Natural killer cell treated with Interleukin-12 subunit alpha and Interleukin-12 subunit beta and Interleukin-15 and Interleukin-18, amount 100 ng/mL, for 72 hours (primary cell): ENCODE results near the gene SLC38A3. TPM values are rescaled to one million over a fixed set of nuclear protein-coding genes. Genes with fewer than 3 reads are reported as not detected.
A peak's percentile ranks its signal among the peaks of the same experiment; 100 is the strongest.
"Not testable (repeated sequence)": the region's sequence is repeated elsewhere in the genome, so short reads cannot be mapped to it uniquely, and the experiment has no call there.

ENCODE experiments used
- ATAC-seq, 2 donors: fragments of 150-1000 bp; cut with Tn5 transposase in 1 of 2; sonication (Bioruptor Pico), chemical (Tn5 transposase) in 1 of 2; 2 replicates each; pipeline ENCODE4 v1.10.0; 2021
- DNase-seq: peaks from one replicate; pipeline ENCODE4 v3.0.0; 2022; ENCODE audit warnings: low spot score
- H3K27ac Mint-ChIP-seq, 2 donors: 1 replicate in 1 of 2; 2 replicates in 1 of 2; pipeline ENCODE4 v1.8.0; 2022; ENCODE audit warnings: mixed read lengths in 2 of 2, mild to moderate bottlenecking in 1 of 2, moderate library complexity in 1 of 2
- H3K27me3 Mint-ChIP-seq, 2 donors: 1 replicate in 1 of 2; 2 replicates in 1 of 2; pipeline ENCODE4 v1.8.0; 2022; ENCODE audit warnings: mixed read lengths in 2 of 2
- H3K36me3 Mint-ChIP-seq: one replicate; pipeline ENCODE4 v1.8.0; 2022; ENCODE audit warnings: mixed read lengths
- H3K4me1 Mint-ChIP-seq, 2 donors: 1 replicate in 1 of 2; 2 replicates in 1 of 2; pipeline ENCODE4 v1.8.0; 2022; ENCODE audit warnings: low read depth in 2 of 2, mixed read lengths in 2 of 2, mild to moderate bottlenecking in 1 of 2
- H3K4me3 Mint-ChIP-seq: one replicate; pipeline ENCODE4 v1.8.0; 2022; ENCODE audit warnings: mixed read lengths
- H3K9me3 Mint-ChIP-seq: 2 replicates; pipeline ENCODE4 v1.8.0; 2022; ENCODE audit warnings: mixed read lengths
- total RNA-seq, 2 donors: library from RNA; stranded (reverse); gene quantifications; one replicate each; pipeline ENCODE4 v1.2.3, GENCODE V29; 2022

SLC38A3 gene
- total RNA-seq, 2 donors from 2014 or later: not detected

DNA sequence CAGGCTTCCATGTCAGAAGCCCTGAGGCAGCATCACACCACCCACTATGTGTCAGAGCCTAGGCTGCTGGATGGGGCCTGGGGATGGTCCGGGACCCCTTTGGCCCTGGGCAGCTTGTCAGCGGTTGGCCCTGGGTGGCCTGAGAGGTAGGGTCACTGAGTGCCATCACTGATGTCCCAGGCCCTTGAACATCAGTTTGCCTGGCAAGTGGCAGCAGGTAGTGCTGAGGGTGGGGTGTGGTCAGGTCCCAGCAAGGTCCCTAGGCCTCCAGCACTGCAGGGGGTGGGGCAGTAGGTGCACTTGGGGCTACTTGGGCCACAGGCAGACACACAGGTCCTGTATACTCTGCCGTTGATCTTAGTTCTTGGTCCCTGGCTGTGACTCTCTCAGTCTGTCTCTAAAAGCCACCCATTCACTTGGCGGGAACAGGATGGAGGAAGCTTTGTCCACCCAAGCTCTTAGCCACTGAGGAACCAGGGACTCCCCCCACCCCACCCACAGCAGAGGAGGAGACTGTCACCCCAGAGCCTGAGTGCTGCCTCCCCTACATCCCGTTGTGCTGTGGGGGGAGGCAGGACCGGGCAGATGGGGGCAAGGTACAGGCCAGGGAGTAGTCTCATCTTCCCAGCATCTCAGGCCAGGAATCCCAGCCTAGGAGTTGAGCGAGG lies 36.8 kb downstream of the SLC38A3 start:
- no peaks in the 10 kb centered on the region for H3K36me3 Mint-ChIP-seq
- H3K9me3 Mint-ChIP-seq: no peaks in the 10 kb centered on the region
- H3K4me3 Mint-ChIP-seq: peak overlapping the region; percentile 96
- peak overlapping the region; percentile 97 to 99 for H3K27ac Mint-ChIP-seq
- ATAC-seq (no peak), DNase-seq (no peak)
- no peaks in the 10 kb centered on the region for H3K27me3 Mint-ChIP-seq
- H3K4me1 Mint-ChIP-seq: peaks cover 68 to 69% of the 10 kb centered on the region in 2 donors

DNA sequence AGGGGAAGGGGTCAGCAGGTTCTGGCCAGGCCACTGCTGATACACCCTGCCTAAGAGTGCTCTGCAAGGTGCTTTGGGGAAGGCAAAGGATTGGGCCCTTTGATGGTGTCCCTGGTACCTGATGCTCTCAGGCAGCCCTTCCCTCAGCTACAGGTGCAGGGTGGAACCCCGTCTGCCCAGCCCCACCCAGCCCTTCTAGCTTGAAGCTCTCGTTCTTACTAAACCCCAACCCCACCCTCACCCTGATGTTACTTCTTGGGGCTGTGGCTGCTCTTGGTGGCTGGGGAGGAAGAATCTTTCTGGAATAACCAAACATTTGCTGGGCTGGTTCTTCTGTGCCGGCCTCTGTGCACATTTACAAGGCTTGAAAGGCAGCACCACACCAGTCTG lies 37.3 kb downstream of the SLC38A3 start:
- DNase-seq (no peak), ATAC-seq (no peak)
- Mint-ChIP-seq H3K27ac (peak overlapping the region; percentile 97 to 99), H3K9me3 (no peaks in the 10 kb centered on the region), H3K4me1 (peaks cover 69 to 73% of the 10 kb centered on the region in 2 donors), H3K4me3 (peak overlapping the region; percentile 96), H3K36me3 (no peaks in the 10 kb centered on the region), H3K27me3 (no peaks in the 10 kb centered on the region)

GRCh38 chr3:50242851-50243542 lies 37.9 kb downstream of the SLC38A3 start:
- Mint-ChIP-seq H3K27ac (peak overlapping the region; percentile 97 to 99), H3K4me3 (peak overlapping the region; percentile 96), H3K9me3 (no peaks in the 10 kb centered on the region), H3K27me3 (no peaks in the 10 kb centered on the region), H3K4me1 (peaks cover 66 to 76% of the 10 kb centered on the region in 2 donors), H3K36me3 (no peaks in the 10 kb centered on the region)
- ATAC-seq (peak; percentile 17 to 60), DNase-seq (peak; percentile 84)

DNA sequence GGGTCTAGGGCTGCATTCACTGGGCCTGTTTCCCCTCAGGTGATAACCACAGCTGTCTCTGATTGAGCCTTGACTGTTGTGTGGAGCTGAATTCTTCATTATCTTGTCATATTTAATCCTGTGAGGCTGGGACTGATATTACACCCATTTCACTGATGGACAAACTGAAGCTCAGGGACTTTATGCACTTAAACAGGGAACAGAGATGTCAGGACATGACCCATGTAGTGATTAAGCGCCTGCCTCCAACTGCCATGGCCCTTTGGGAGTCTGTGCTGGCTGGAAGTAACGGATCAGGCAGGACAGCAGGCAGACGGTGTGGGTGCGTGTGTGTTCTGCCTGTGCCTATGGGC lies 38.4 kb downstream of the SLC38A3 start:
- peak overlapping the region; percentile 96 for H3K4me3 Mint-ChIP-seq
- no peak for DNase-seq
- ATAC-seq: no peak

GRCh38 chr3:50244813-50245212 lies 39.7 kb downstream of the SLC38A3 start:
- H3K9me3 Mint-ChIP-seq, H3K27me3 Mint-ChIP-seq, DNase-seq, H3K36me3 Mint-ChIP-seq, ATAC-seq: not testable (repeated sequence)
- Mint-ChIP-seq H3K4me1 (peaks cover 59 to 73% of the 10 kb centered on the region in 2 donors), H3K4me3 (peak overlapping the region; percentile 66), H3K27ac (peak overlapping the region; percentile 97 to 99)

More for the DNA sequence above, 38.4 kb downstream of the SLC38A3 start:
- Mint-ChIP-seq H3K27me3 (no peaks in the 10 kb centered on the region), H3K27ac (peak overlapping the region; percentile 97 to 99), H3K36me3 (no peaks in the 10 kb centered on the region), H3K4me1 (peaks cover 68 to 79% of the 10 kb centered on the region in 2 donors), H3K9me3 (no peaks in the 10 kb centered on the region)

GRCh38 chr3:50245251-50245745 lies 40.2 kb downstream of the SLC38A3 start:
- Mint-ChIP-seq H3K36me3 (no peaks in the 10 kb centered on the region), H3K4me3 (peak overlapping the region; percentile 66), H3K27me3 (no peaks in the 10 kb centered on the region), H3K9me3 (no peaks in the 10 kb centered on the region), H3K4me1 (peaks cover 57 to 72% of the 10 kb centered on the region in 2 donors), H3K27ac (peak overlapping the region; percentile 97 to 99)
- DNase-seq: no peak
- no peak for ATAC-seq

DNA sequence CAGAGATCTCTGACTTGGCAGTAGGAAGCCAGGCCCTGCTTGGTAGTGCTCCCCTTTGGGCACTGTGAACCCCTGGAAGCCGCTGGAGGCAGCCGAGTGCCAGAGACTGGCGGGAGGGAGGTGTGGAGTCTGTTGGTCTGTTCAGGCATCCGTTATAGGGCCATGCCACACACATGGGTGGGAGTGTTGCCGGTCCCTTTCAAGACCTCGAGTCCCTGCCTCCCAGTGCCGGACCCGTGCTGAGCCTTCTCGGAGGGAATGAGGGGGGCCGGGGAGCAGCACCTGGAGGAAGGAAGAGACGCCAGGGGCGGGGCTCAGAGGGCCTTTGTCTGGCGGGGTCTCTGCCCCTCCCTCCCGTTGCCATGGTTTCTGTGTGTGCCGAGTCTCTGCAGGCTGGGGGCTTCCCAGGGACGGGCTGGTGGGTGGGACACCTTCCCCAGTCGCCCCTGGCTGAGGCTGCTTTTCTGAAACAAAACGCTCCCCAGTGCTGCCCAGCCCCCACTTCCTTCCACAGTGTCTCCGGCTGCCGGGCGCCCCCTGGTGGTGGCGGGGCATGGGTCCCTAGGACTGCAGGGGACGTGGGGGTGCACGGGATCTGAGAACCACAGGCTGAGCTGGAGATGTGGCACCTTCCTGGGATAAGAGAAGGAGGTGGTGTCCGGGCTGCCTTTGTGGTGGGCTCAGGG lies 40.9 kb downstream of the SLC38A3 start:
- Mint-ChIP-seq H3K4me1 (peaks cover 61 to 73% of the 10 kb centered on the region in 2 donors), H3K4me3 (peak overlapping the region; percentile 66), H3K9me3 (no peaks in the 10 kb centered on the region), H3K27me3 (no peaks in the 10 kb centered on the region), H3K36me3 (no peaks in the 10 kb centered on the region), H3K27ac (peak overlapping the region; percentile 97 to 99)
- DNase-seq (peak; percentile 92), ATAC-seq (peak; percentile 88)

DNA sequence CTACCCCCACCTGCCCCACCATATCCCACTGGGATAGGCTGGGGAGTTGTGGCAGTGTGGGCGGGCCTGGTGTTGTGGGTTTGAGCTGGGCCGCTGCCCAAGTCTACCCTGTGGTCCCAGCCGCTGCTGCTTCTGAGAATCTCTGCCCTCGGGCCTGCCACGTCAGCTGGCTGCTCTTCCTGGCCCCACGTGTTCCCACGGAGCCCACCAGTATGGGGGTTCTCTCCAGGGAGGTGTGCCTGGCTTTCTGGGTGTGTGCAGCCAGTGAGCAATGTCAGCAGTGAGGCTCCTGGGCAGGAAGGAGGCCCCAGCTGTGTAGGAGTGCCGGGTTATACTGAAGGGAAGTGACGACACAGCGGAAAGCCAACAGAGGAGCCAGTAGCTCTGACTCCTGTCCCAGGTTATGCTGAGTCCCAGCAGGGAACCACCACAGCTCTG lies 41.5 kb downstream of the SLC38A3 start:
- H3K27me3 Mint-ChIP-seq: no peaks in the 10 kb centered on the region
- peak overlapping the region; percentile 66 for H3K4me3 Mint-ChIP-seq
- ATAC-seq: peak; percentile 89 to 90
- no peaks in the 10 kb centered on the region for H3K36me3 Mint-ChIP-seq
- no peaks in the 10 kb centered on the region for H3K9me3 Mint-ChIP-seq
- H3K4me1 Mint-ChIP-seq: peaks cover 61 to 73% of the 10 kb centered on the region in 2 donors
- peak; percentile 87 for DNase-seq
- H3K27ac Mint-ChIP-seq: peak overlapping the region; percentile 97 to 99

DNA sequence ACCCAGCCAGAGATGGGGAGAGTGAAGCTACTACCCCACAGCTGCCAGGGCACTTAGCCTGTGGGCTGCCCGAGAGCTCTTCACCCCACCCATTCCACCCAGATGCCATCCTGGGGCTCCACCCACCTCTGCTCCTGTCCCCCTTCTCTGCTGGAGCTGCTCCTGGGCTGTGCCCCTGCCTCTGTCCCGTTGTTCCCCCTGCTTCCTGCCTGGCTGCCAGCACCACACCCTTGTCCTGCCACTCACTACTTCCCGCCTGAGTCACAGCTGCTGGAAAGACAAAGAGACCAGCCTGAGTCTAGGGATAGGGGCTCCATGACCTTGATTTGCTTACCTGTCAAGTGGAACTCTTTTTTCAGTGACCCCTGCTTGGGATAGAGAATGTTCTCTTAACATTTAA lies 43.3 kb downstream of the SLC38A3 start:
- DNase-seq: no peak
- H3K27me3 Mint-ChIP-seq: no peaks in the 10 kb centered on the region
- no peak for ATAC-seq
- H3K27ac Mint-ChIP-seq: peak overlapping the region; percentile 63 to 81
- H3K4me3 Mint-ChIP-seq: peak overlapping the region; percentile 62
- H3K36me3 Mint-ChIP-seq: no peaks in the 10 kb centered on the region
- peaks cover 53 to 59% of the 10 kb centered on the region in 2 donors for H3K4me1 Mint-ChIP-seq
- H3K9me3 Mint-ChIP-seq: no peaks in the 10 kb centered on the region

GRCh38 chr3:50249457-50249856 lies 44.4 kb downstream of the SLC38A3 start:
- DNase-seq: no peak
- no peak for ATAC-seq
- Mint-ChIP-seq H3K27ac (peak overlapping the region in 1 of 2 donors; percentile 81), H3K36me3 (no peaks in the 10 kb centered on the region), H3K4me3 (no peak overlapping the region), H3K9me3 (no peaks in the 10 kb centered on the region), H3K27me3 (no peaks in the 10 kb centered on the region), H3K4me1 (peaks cover 50 to 54% of the 10 kb centered on the region in 2 donors)

DNA sequence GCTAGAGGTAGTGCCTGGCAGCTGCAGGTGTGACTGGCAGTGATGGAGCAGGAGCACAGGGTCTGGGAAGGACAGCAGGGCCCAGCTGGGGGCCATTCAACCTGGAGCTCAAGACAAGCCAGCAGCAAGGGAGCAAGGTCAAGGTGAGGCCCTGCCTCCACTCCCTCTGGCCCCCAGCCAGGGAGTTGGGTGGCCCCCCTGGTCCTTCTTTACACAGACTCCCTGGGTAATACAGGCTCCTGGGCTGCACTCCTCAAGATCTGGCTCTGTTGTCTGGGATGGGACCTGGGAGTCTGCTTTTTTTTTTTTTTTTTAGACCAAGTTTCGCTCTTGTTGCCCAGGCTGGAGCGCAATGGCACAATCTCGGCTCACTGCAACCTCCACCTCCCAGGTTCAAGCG lies 45.4 kb downstream of the SLC38A3 start:
- Mint-ChIP-seq H3K4me1 (peaks cover 45% of the 10 kb centered on the region in 2 donors), H3K27me3 (no peaks in the 10 kb centered on the region)

GRCh38 chr3:50251220-50251619 lies 46.1 kb downstream of the SLC38A3 start:
- DNase-seq (no peak), ATAC-seq (no peak)
- peak overlapping the region in 1 of 2 donors; percentile 74 for H3K27ac Mint-ChIP-seq
- H3K4me1 Mint-ChIP-seq: peaks cover 37 to 43% of the 10 kb centered on the region in 2 donors
- H3K36me3 Mint-ChIP-seq: no peaks in the 10 kb centered on the region
- H3K4me3 Mint-ChIP-seq: no peak overlapping the region
- no peaks in the 10 kb centered on the region for H3K9me3 Mint-ChIP-seq
- no peaks in the 10 kb centered on the region for H3K27me3 Mint-ChIP-seq

More for the DNA sequence above, 45.4 kb downstream of the SLC38A3 start:
- Mint-ChIP-seq H3K27ac (peak overlapping the region in 1 of 2 donors; percentile 74), H3K36me3 (no peaks in the 10 kb centered on the region), H3K4me3 (no peak overlapping the region), H3K9me3 (no peaks in the 10 kb centered on the region)
- DNase-seq (no peak), ATAC-seq (no peak)

DNA sequence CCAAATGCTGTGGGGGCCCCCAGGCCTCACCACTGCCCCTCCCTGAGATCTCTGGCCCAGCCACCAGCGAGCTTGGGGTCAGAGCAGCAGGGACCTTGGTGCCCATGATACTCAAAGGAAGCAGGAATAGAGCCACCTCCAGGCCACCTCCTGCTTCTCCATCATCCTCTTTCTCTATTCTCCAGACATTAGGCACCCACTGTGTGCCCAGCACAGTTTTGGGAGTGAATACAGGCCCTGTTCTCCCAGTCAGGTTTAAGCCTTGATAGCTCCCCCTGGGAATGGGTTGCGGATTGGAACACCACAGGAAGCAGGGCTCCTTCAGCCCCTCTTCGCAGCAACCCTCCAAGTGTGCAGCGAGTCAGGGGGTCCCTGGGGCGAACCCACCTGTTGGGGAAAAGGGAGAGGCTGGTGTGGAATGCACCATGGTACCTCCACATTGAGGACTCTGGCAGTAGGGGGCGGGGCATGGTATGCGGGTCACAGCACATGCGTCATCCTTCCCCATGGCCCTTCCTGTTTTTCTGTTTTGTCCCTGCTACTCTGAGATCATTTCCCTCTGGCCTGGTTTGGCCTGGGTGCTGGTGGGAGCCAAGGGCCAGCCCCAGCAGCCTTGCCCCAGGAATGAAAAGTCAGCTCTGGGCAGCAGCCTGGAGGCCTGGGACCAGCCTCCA lies 49.6 kb downstream of the SLC38A3 start:
- DNase-seq (no peak), ATAC-seq (no peak)
- Mint-ChIP-seq H3K27ac (no peak overlapping the region), H3K9me3 (no peaks in the 10 kb centered on the region), H3K4me1 (peaks cover 20 to 31% of the 10 kb centered on the region in 2 donors), H3K4me3 (no peak overlapping the region), H3K27me3 (no peaks in the 10 kb centered on the region), H3K36me3 (peaks cover 6% of the 10 kb centered on the region)
